Nephron (organoid): ENCODE results near the gene URAD.

ENCODE experiments used
- H3K27ac Mint-ChIP-seq, 3 experiments: 2 replicates each; pipeline ENCODE4 v1.8.0; 2020; ENCODE audit warnings: mixed read lengths in 3 of 3, mild to moderate bottlenecking in 2 of 3, moderate library complexity in 1 of 3
- H3K27me3 Mint-ChIP-seq: 2 replicates; pipeline ENCODE4 v1.8.0; 2021; ENCODE audit warnings: low read depth, mild to moderate bottlenecking, moderate library complexity, mixed read lengths
- H3K36me3 Mint-ChIP-seq: 2 replicates; pipeline ENCODE4 v1.8.0; 2020; ENCODE audit warnings: low read depth, mixed read lengths
- H3K4me1 Mint-ChIP-seq: 2 replicates; pipeline ENCODE4 v1.8.0; 2020; ENCODE audit warnings: mixed read lengths
- H3K4me3 Mint-ChIP-seq, 3 experiments: 2 replicates each; pipeline ENCODE4 v1.8.0; 2020; ENCODE audit warnings: mild to moderate bottlenecking in 3 of 3, mixed read lengths in 3 of 3, moderate library complexity in 2 of 3
- H3K9me3 Mint-ChIP-seq: 2 replicates; pipeline ENCODE4 v1.8.0; 2020; ENCODE audit warnings: mixed read lengths
- TF ChIP-seq, protein P1 (sequence below), 3 experiments: fragments of 200-600 bp; sonication (generic); IDR thresholded peaks; one replicate each; pipeline ENCODE4 v1.5.0; 2021; ENCODE audit warnings: antibody characterized with exemption in 3 of 3; ENCODE audit not compliant: unreplicated experiment in 3 of 3

Gene URAD

DNA sequence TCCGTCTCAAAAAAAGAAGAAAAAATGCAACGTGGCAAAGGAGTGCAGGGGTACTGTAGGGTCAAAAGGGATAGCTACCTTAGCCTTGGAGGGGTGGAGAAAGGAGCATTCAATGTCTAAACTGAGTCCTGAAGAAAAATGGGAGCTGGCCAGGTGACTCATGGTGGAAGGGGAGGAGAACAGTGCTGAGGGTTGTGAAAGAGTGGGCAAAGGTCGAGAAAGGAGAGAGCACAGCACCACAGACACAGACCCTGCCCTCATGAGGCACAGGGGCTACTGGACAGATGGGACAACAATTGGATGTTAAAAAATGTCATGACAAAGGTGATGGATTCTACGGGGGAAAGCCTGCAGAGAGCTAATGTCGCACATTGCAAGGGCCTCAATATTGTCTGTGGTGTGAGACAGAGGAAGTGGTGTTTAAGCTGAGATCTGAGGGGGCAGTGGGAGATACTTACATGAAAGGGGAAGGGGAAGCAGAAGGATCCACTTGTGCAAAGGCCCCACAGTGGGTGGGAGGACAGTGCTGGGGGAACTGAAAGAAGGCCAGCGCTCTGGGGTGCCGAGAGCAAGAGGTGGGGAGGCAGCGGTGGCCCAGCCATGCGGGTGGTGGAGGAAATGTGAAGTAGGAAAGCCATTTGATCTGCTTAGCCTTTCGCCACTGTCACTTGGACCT is 42.9 kb upstream of the URAD start:
- no peaks in the 10 kb centered on the region for H3K9me3 Mint-ChIP-seq
- TF ChIP-seq, protein P1, sequence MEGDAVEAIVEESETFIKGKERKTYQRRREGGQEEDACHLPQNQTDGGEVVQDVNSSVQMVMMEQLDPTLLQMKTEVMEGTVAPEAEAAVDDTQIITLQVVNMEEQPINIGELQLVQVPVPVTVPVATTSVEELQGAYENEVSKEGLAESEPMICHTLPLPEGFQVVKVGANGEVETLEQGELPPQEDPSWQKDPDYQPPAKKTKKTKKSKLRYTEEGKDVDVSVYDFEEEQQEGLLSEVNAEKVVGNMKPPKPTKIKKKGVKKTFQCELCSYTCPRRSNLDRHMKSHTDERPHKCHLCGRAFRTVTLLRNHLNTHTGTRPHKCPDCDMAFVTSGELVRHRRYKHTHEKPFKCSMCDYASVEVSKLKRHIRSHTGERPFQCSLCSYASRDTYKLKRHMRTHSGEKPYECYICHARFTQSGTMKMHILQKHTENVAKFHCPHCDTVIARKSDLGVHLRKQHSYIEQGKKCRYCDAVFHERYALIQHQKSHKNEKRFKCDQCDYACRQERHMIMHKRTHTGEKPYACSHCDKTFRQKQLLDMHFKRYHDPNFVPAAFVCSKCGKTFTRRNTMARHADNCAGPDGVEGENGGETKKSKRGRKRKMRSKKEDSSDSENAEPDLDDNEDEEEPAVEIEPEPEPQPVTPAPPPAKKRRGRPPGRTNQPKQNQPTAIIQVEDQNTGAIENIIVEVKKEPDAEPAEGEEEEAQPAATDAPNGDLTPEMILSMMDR (IDR thresholded peaks at IDR 0.05; ENCODE audit: unreplicated experiment in 3 of 3) = no peak
- H3K4me1 Mint-ChIP-seq = no peaks in the 10 kb centered on the region

GRCh38 chr13:28027607-28028364 is 39.3 kb upstream of the URAD start:
- TF ChIP-seq, protein P1 (IDR thresholded peaks at IDR 0.05; ENCODE audit: unreplicated experiment in 3 of 3) = no peak
- no peak overlapping the region for H3K4me3 Mint-ChIP-seq
- peaks cover 13% of the 10 kb centered on the region for H3K27me3 Mint-ChIP-seq
- H3K9me3 Mint-ChIP-seq = no peaks in the 10 kb centered on the region
- H3K36me3 Mint-ChIP-seq = no peaks in the 10 kb centered on the region
- H3K27ac Mint-ChIP-seq = no peak overlapping the region
- H3K4me1 Mint-ChIP-seq = peaks cover 8% of the 10 kb centered on the region

More for the DNA sequence above, 42.9 kb upstream of the URAD start:
- Mint-ChIP-seq H3K27ac (no peak overlapping the region), H3K36me3 (no peaks in the 10 kb centered on the region), H3K27me3 (peaks cover 22% of the 10 kb centered on the region), H3K4me3 (no peak overlapping the region)

DNA sequence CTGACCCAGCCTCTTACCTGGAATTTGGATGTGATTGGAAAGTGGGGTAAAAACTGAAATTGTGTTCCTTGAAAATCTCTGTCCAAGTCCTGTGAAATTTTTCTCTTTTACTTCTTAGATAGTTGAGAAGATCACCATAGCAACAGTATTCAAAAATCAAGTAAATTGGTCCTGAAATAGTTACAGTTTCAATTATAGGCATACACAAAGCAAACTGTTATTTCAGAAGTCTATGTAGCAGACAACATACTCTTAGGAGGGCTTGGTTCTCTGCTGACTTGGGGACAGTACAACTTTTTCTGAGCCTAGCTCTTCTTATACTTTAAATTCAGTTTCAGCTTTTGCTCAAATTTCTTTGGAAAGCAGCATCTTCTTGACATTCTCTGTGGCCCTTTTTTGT is 38.6 kb upstream of the URAD start:
- no peak overlapping the region for H3K27ac Mint-ChIP-seq
- peaks cover 14% of the 10 kb centered on the region for H3K27me3 Mint-ChIP-seq
- peaks cover 14% of the 10 kb centered on the region for H3K4me1 Mint-ChIP-seq
- H3K9me3 Mint-ChIP-seq = no peaks in the 10 kb centered on the region
- H3K4me3 Mint-ChIP-seq = no peak overlapping the region
- H3K36me3 Mint-ChIP-seq = no peaks in the 10 kb centered on the region
- TF ChIP-seq, protein P1 (IDR thresholded peaks at IDR 0.05; ENCODE audit: unreplicated experiment in 3 of 3) = no peak

DNA sequence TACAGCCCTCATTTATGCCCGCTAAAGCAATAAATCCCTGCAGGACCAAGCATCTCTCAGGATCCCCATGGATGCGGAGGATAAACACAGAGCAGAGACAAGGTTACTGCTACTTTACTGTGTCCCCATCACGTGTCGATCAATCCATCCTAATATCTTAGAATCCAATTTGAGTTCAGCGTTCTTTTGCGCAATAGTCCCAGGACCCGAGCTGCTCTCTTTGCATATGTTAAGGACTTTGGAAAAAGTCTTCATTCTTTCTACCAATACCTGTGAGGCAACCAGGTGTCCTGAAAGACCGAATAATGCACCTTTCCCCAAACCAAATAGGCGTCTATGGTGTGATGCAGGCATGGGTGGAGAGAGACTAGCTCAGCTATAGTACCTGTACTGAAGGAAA is 38.0 kb upstream of the URAD start:
- no peak overlapping the region for H3K4me3 Mint-ChIP-seq
- H3K9me3 Mint-ChIP-seq = no peaks in the 10 kb centered on the region
- peaks cover 14% of the 10 kb centered on the region for H3K4me1 Mint-ChIP-seq
- no peak overlapping the region for H3K27ac Mint-ChIP-seq
- no peaks in the 10 kb centered on the region for H3K36me3 Mint-ChIP-seq
- H3K27me3 Mint-ChIP-seq = peaks cover 10% of the 10 kb centered on the region
- TF ChIP-seq, protein P1 (IDR thresholded peaks at IDR 0.05; ENCODE audit: unreplicated experiment in 3 of 3) = no peak

GRCh38 chr13:28022848-28023518 is 34.5 kb upstream of the URAD start:
- Mint-ChIP-seq H3K27ac (peak overlapping the region; percentile 13 to 54 (median 43)), H3K4me3 (no peak overlapping the region), H3K27me3 (peaks cover 6% of the 10 kb centered on the region), H3K36me3 (no peaks in the 10 kb centered on the region), H3K9me3 (no peaks in the 10 kb centered on the region), H3K4me1 (peaks cover 14% of the 10 kb centered on the region)
- TF ChIP-seq, protein P1 (IDR thresholded peaks at IDR 0.05; ENCODE audit: unreplicated experiment in 3 of 3) = no peak
